Ectodermal cell (in vitro differentiated cells): Measurements from ENCODE around the gene ZSCAN4. TPM values are rescaled to one million over a fixed set of nuclear protein-coding genes. Genes with fewer than 3 reads are reported as not detected.
A peak's percentile ranks its signal among the peaks of the same experiment; 100 is the strongest.

Source experiments
- H3K27ac ChIP-seq: 2 replicates; pipeline ENCODE4 v1.7.0; 2013; ENCODE audit warnings: mild to moderate bottlenecking, low read depth, low read length; ENCODE audit not compliant: insufficient read depth, poor library complexity, severe bottlenecking
- H3K27me3 ChIP-seq: 2 replicates; pipeline ENCODE4 v1.7.0; 2013; ENCODE audit warnings: mild to moderate bottlenecking, low read length; ENCODE audit not compliant: insufficient read depth, control insufficient read depth, poor library complexity, severe bottlenecking
- H3K36me3 ChIP-seq: one replicate; pipeline ENCODE4 v1.7.0; 2013; ENCODE audit warnings: low read length; ENCODE audit not compliant: control insufficient read depth, insufficient read depth
- H3K4me1 ChIP-seq: one replicate; pipeline ENCODE4 v1.7.0; 2013; ENCODE audit warnings: low read length; ENCODE audit not compliant: control insufficient read depth, insufficient read depth
- H3K4me3 ChIP-seq: 2 replicates; pipeline ENCODE4 v1.7.0; 2013; ENCODE audit warnings: low read depth, low read length, control low read depth; ENCODE audit not compliant: insufficient read depth
- H3K9me3 ChIP-seq: 2 replicates; pipeline ENCODE4 v1.7.0; 2013; ENCODE audit warnings: mild to moderate bottlenecking, low read length, moderate library complexity; ENCODE audit not compliant: control insufficient read depth
- WGBS, 2 experiments: methylation state at CpG; one replicate each; pipeline ENCODE4 v1.1.7; 2013; ENCODE audit warnings: missing lambda C conversion rate in 2 of 2; 5-methylcytosine and 5-hydroxymethylcytosine counted together
- polyA plus RNA-seq, 4 experiments: library from polyadenylated mRNA; stranded (reverse); fragments of 50-300 nt; gene quantifications; one replicate each; pipeline ENCODE4 v1.2.3, GENCODE V29; 2013

ZSCAN4 gene
- polyA plus RNA-seq (2013, experiment 1 of 4) = not detected
- polyA plus RNA-seq (2013, experiment 2 of 4) = not detected
- not detected for polyA plus RNA-seq (2013, experiment 3 of 4)
- polyA plus RNA-seq (2013, experiment 4 of 4) = not detected

GRCh38 chr19:57668635-57669034 is at the start of gene ZSCAN4:
TSS of gene ZSCAN4 (plus strand) at chr19:57668935. CDS start at chr19:57676146, 7,211 bp downstream.
- WGBS, 2 experiments = 95 to 100% methylated on average over 2 of the region's 2 CpGs
- Histone ChIP-seq H3K4me1 (no peaks in the 10 kb centered on the region), H3K9me3 (no peaks in the 10 kb centered on the region), H3K36me3 (no peaks in the 10 kb centered on the region), H3K4me3 (no peak within 1 kb of the TSS), H3K27ac (no peak within 1 kb of the TSS), H3K27me3 (peaks cover 27% of the 10 kb centered on the region)

- no peak overlapping the region for H3K4me3 ChIP-seq
- H3K27me3 ChIP-seq = no peaks in the 10 kb centered on the region
- peaks cover 89% of the 10 kb centered on the region for H3K36me3 ChIP-seq
- no peak overlapping the region for H3K27ac ChIP-seq
- WGBS, 2 experiments = 97% methylated on average over 10 of the region's 10 CpGs
- no peaks in the 10 kb centered on the region for H3K4me1 ChIP-seq
- peaks cover 22% of the 10 kb centered on the region for H3K9me3 ChIP-seq
Measured at GRCh38 chr19:57620673-57621348, 47.9 kb upstream of the ZSCAN4 start.

- H3K4me1 ChIP-seq = no peaks in the 10 kb centered on the region
- peaks cover 22% of the 10 kb centered on the region for H3K9me3 ChIP-seq
- peaks cover 66% of the 10 kb centered on the region for H3K36me3 ChIP-seq
- no peaks in the 10 kb centered on the region for H3K27me3 ChIP-seq
- H3K4me3 ChIP-seq = no peak overlapping the region
- H3K27ac ChIP-seq = no peak overlapping the region
Measured at GRCh38 chr19:57623091-57623490, 45.6 kb upstream of the ZSCAN4 start.

- H3K4me3 ChIP-seq = peak within 1 kb of the TSS; percentile 81
- no peak within 1 kb of the TSS for H3K27ac ChIP-seq
- no peaks in the 10 kb centered on the region for H3K4me1 ChIP-seq
- no peaks in the 10 kb centered on the region for H3K27me3 ChIP-seq
- H3K9me3 ChIP-seq = no peaks in the 10 kb centered on the region
- 3% methylated on average over 59 of the region's 59 CpGs for WGBS, 2 experiments
- peaks cover 9% of the 10 kb centered on the region for H3K36me3 ChIP-seq
Measured at GRCh38 chr19:57632987-57633831, 35.5 kb upstream of the ZSCAN4 start, which contains the start of gene ZNF211. TSS of gene ZNF211 (plus strand) at chr19:57633168. CDS start at chr19:57633347, 179 bp downstream.

- Histone ChIP-seq H3K27me3 (no peaks in the 10 kb centered on the region), H3K4me3 (peak overlapping the region; percentile 81), H3K36me3 (peaks cover 12% of the 10 kb centered on the region), H3K9me3 (no peaks in the 10 kb centered on the region), H3K4me1 (no peaks in the 10 kb centered on the region), H3K27ac (no peak overlapping the region)
- 75 to 76% methylated on average over 6 of the region's 6 CpGs for WGBS, 2 experiments
Measured at GRCh38 chr19:57633832-57634131, 35.0 kb upstream of the ZSCAN4 start.

- no peaks in the 10 kb centered on the region for H3K9me3 ChIP-seq
- 95 to 97% methylated on average over 4 of the region's 4 CpGs for WGBS, 2 experiments
- H3K4me1 ChIP-seq = no peaks in the 10 kb centered on the region
- no peak overlapping the region for H3K27ac ChIP-seq
- no peaks in the 10 kb centered on the region for H3K27me3 ChIP-seq
- H3K4me3 ChIP-seq = no peak overlapping the region
- H3K36me3 ChIP-seq = peaks cover 46% of the 10 kb centered on the region
Measured at GRCh38 chr19:57637379-57637778, 31.4 kb upstream of the ZSCAN4 start.

GRCh38 chr19:57641715-57642234 is 27.0 kb upstream of the ZSCAN4 start:
- Histone ChIP-seq H3K4me3 (no peak overlapping the region), H3K27me3 (no peaks in the 10 kb centered on the region), H3K36me3 (peaks cover 46% of the 10 kb centered on the region), H3K9me3 (no peaks in the 10 kb centered on the region), H3K27ac (no peak overlapping the region), H3K4me1 (no peaks in the 10 kb centered on the region)
- 92 to 95% methylated on average over 4 of the region's 4 CpGs for WGBS, 2 experiments

- Histone ChIP-seq H3K27me3 (no peaks in the 10 kb centered on the region), H3K4me3 (no peak overlapping the region), H3K4me1 (no peaks in the 10 kb centered on the region), H3K9me3 (no peaks in the 10 kb centered on the region), H3K27ac (no peak overlapping the region), H3K36me3 (peaks cover 46% of the 10 kb centered on the region)
- 93 to 96% methylated on average over 3 to 4 of the region's 4 CpGs for WGBS, 2 experiments
Measured at GRCh38 chr19:57642396-57643046, 26.2 kb upstream of the ZSCAN4 start.

GRCh38 chr19:57643734-57644133 is 25.0 kb upstream of the ZSCAN4 start:
- Histone ChIP-seq H3K27ac (no peak overlapping the region), H3K27me3 (no peaks in the 10 kb centered on the region), H3K36me3 (peaks cover 44% of the 10 kb centered on the region), H3K9me3 (no peaks in the 10 kb centered on the region), H3K4me3 (no peak overlapping the region), H3K4me1 (no peaks in the 10 kb centered on the region)
